ENCODE results near the gene FUBP3.

DNA sequence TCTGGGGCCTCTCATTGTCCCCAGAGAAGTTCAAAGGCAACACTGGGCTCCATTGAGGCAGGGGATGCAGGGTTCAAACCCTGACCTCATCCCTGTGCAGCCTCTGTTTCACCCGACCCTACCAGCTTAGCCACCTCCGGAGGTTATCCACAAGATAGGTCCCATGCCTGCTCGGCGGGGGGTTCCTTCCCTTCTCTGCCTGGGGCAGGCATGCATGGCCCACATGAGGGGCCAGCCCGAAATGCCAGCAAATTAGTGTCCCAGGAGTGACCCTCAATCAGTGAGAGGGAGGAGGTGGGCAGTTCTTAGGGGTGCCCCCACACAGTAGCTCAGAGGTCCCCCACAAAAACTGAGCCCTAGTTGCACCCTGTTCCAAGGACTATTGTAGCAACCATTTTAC lies 24.8 kb upstream of the FUBP3 start:
- no peak for TF ChIP-seq POLR2A (IDR thresholded peaks at IDR 0.05)
- TF ChIP-seq, protein P1, sequence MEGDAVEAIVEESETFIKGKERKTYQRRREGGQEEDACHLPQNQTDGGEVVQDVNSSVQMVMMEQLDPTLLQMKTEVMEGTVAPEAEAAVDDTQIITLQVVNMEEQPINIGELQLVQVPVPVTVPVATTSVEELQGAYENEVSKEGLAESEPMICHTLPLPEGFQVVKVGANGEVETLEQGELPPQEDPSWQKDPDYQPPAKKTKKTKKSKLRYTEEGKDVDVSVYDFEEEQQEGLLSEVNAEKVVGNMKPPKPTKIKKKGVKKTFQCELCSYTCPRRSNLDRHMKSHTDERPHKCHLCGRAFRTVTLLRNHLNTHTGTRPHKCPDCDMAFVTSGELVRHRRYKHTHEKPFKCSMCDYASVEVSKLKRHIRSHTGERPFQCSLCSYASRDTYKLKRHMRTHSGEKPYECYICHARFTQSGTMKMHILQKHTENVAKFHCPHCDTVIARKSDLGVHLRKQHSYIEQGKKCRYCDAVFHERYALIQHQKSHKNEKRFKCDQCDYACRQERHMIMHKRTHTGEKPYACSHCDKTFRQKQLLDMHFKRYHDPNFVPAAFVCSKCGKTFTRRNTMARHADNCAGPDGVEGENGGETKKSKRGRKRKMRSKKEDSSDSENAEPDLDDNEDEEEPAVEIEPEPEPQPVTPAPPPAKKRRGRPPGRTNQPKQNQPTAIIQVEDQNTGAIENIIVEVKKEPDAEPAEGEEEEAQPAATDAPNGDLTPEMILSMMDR (IDR thresholded peaks at IDR 0.05), result no peak
